Large intestine (tissue), 3 donors: ENCODE data around the gene TENM4. TPM values are rescaled to one million over a fixed set of nuclear protein-coding genes. Genes with fewer than 3 reads are reported as not detected.
"Not testable (repeated sequence)": the region's sequence is repeated elsewhere in the genome, so short reads cannot be mapped to it uniquely, and the experiment has no call there.

Experiments
- DNase-seq, 2 donors: peaks; one replicate each; pipeline versions ENCODE4 v3.0.0 to v3.0.0-alpha.2; 2013
- H3K27ac ChIP-seq: one replicate; pipeline ENCODE4 v1.5.1; 2013; ENCODE audit warnings: low read length
- H3K27me3 ChIP-seq: 2 replicates; pipeline ENCODE4 v1.6.1; 2013; ENCODE audit warnings: low read length; ENCODE audit not compliant: control insufficient read depth, insufficient read depth
- H3K36me3 ChIP-seq: 2 replicates; pipeline ENCODE4 v1.6.1; 2013; ENCODE audit warnings: low read length; ENCODE audit not compliant: control insufficient read depth, insufficient read depth
- H3K4me1 ChIP-seq: one replicate; pipeline ENCODE4 v1.6.1; 2013; ENCODE audit warnings: low read length; ENCODE audit not compliant: control insufficient read depth, insufficient read depth
- H3K4me3 ChIP-seq: one replicate; pipeline ENCODE4 v1.5.1; 2013; ENCODE audit warnings: low read length
- H3K9me3 ChIP-seq: one replicate; pipeline ENCODE4 v1.6.1; 2013; ENCODE audit warnings: mild to moderate bottlenecking, low read depth, low read length, moderate library complexity; ENCODE audit not compliant: control insufficient read depth
- WGBS: methylation state at CpG from one replicate; pipeline ENCODE4 v1.1.5; 2013; ENCODE audit warnings: low lambda C conversion rate; ENCODE audit not compliant: insufficient coverage; 5-methylcytosine and 5-hydroxymethylcytosine counted together
- polyA plus RNA-seq: library from polyadenylated mRNA; unstranded; fragments of 120-200 nt; gene quantifications from one replicate; pipeline ENCODE4 v1.2.1, GENCODE V29; 2013

The TENM4 gene
- polyA plus RNA-seq, 1 donor: 2.1 TPM

DNA sequence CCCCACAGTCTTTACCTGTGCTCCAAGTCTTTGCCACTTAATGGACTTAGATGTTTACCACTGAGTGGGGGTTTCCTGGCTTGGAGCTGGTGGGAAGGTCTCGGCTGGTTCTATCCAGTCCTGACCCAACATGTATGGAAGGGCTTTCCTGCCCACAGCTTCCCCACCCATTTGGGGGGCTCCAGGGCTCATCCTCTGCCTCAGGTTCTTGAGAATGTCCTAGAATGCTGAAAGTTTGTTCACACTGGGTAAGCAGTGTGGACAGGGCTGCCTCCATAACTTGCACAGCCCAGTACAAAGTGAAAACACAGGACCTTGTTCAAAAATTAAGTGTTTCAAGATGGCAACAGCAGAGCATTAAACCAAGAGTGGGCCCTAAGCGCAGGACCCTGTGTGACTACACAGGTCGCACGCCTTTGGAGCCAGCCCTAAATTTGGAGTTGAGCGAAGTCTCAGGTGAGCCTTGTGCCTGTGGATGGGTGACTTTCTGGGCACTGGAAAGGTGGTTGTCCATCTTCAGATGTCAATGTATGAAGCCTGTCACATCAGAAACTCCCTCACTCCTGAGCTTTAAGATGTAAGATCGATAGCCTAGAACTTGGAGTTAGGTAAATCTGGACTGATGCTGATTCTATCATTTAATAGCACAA is 793.4 kb downstream of the TENM4 start:
- Histone ChIP-seq H3K4me3 (no peak overlapping the region), H3K4me1 (no peaks in the 10 kb centered on the region), H3K9me3 (no peaks in the 10 kb centered on the region), H3K27ac (no peak overlapping the region), H3K27me3 (no peaks in the 10 kb centered on the region), H3K36me3 (no peaks in the 10 kb centered on the region)
- DNase-seq: no peak
- whole genome bisulfite sequencing: no CpG with 5 or more reads among the region's 6 CpGs

DNA sequence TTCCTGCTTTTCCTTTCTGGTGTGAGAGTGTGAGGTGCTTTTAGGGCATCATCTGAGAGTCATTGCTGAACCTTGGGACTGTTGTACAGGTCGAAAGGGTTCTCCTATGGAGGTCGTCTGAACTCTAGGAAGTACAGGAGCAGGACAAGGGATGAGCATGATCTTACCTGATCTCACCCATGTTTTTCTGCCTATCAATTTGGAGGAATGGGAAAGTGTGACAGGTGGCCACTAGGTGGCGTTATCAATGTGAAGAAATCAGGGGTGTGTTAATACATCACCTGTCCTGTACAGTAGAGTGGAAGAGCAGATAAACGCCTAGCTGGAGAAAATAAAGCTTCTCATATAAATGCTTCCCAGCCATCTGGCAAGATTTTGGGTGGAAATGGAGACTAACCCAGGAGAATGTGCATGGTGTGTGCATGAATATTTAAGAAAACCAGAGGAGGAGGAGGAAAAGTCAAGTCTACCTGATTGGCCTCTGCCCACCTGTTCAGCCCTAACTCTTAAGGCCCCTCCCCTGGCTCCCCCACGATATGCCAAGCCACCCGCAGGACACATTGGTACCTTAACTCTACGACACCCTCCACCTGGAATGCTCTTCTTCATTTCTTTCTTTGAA is 794.2 kb downstream of the TENM4 start:
- no peaks in the 10 kb centered on the region for H3K27me3 ChIP-seq
- peak; percentile 39 to 43 for DNase-seq
- no peak overlapping the region for H3K27ac ChIP-seq
- H3K9me3 ChIP-seq: no peaks in the 10 kb centered on the region
- no peaks in the 10 kb centered on the region for H3K36me3 ChIP-seq
- WGBS: 86% methylated on average over 1 of the region's 7 CpGs
- no peaks in the 10 kb centered on the region for H3K4me1 ChIP-seq
- H3K4me3 ChIP-seq: no peak overlapping the region

DNA sequence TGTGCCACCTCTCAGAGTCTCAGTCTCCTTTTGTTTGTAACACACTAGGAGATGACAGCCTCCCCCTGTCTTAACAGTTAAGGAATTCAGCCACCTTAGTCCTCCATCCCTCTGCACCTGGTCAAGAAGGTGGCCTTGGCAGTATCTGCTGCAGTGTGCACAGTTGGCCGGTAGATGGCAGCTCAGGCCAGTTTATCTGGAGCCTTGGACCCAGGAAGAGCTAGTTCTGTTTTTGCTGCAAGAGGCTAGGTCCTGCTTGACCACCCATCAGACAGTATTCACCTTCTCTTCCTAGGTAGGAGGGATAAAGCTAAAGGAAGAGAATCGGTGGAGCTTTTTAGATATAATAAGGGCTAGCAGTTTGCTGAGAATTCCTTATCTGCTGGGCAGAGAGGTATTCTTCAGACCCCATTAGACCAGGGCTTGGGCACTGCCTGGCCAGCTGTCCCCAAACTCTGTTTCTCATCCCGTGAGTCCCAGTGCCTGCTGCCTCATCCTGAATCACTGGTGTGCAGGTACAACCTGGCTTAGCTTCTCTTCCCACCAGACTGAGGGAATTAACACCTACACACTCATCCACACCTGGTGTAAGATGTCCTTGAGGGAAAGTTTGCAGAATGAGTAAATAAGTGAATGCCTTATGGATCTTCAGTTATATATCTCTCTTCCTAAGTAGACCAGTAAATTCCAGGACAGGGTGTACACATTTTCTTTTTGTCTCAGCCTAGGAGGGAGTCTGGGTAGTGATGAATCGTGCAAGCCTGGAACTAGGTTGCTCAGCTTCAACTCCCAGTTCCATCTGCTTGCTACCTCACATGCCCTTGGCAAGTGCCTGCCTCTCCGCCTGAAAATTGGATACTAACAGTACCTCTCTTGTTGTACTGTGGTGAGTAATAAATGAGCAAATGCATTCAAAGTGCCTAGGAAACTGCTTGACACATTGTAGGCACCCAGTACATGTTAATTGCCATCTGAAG is 795.3 kb downstream of the TENM4 start:
- Histone ChIP-seq H3K4me3 (no peak overlapping the region), H3K4me1 (no peaks in the 10 kb centered on the region), H3K9me3 (no peaks in the 10 kb centered on the region), H3K27me3 (no peaks in the 10 kb centered on the region), H3K36me3 (no peaks in the 10 kb centered on the region), H3K27ac (no peak overlapping the region)
- DNase-seq: peak; percentile 38 to 47
- WGBS: no CpG with 5 or more reads among the region's 5 CpGs

DNA sequence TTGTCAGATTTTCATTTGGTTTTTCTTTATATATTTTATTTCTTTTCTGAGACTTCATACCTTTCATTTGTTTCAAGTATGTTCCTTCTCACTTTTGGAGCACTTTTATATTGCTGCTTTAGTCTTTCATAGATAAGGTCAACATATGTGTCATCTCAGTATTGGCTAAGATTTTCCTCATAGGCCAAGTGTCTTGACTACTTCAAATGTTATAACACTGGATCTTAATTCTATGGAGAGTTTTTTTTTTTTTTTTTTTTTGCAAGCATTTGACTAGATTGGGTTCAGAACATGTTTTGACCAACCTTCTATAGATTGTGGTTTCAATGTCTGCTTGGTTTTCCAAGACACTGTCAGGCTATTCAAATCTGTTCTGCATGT is 797.2 kb downstream of the TENM4 start:
- DNase-seq: no peak
- no peak overlapping the region for H3K27ac ChIP-seq

DNA sequence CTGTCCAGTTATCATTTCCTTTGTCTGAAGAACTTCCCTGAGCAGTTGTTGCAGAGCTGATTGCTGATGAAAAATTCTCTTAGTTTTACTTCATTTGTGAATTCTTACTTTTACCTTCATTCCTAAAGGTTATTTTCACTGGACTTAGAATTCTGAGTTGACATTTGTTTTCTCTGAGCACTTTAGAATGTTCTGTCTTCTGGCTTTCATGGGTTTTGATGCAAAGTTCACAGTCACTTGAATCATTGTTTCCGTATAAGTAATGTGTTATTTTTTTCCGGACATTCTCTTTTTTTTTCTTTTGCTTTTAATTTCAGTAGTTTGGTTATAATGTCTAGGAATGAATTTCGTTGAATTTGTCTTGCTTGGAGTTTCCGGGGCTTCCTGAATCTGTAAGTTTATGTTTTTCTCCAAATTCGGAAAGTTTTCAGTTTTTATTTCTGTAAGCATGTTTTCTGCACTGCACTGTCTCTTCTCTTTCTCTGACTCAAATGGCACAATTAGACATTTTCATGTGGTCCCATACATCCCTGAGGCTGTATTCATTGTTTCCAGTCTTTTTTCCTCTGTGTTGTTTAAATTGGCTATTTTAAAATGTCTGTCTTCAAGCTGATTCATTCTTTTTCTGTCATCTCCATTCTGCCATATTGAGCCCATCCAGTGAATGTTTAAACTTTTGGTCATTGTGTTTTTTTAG is 797.7 kb downstream of the TENM4 start:
- H3K4me3 ChIP-seq: no peak overlapping the region
- 85% methylated on average over 4 of the region's 5 CpGs for WGBS
- peaks cover 6% of the 10 kb centered on the region for H3K9me3 ChIP-seq
- H3K36me3 ChIP-seq: no peaks in the 10 kb centered on the region
- H3K27ac ChIP-seq: no peak overlapping the region
- no peaks in the 10 kb centered on the region for H3K4me1 ChIP-seq
- no peaks in the 10 kb centered on the region for H3K27me3 ChIP-seq
- DNase-seq: no peak

More for the DNA sequence above, 797.2 kb downstream of the TENM4 start:
- peaks cover 4% of the 10 kb centered on the region for H3K9me3 ChIP-seq
- H3K4me1 ChIP-seq: no peaks in the 10 kb centered on the region
- H3K27me3 ChIP-seq: no peaks in the 10 kb centered on the region
- H3K36me3 ChIP-seq: no peaks in the 10 kb centered on the region
- no peak overlapping the region for H3K4me3 ChIP-seq

DNA sequence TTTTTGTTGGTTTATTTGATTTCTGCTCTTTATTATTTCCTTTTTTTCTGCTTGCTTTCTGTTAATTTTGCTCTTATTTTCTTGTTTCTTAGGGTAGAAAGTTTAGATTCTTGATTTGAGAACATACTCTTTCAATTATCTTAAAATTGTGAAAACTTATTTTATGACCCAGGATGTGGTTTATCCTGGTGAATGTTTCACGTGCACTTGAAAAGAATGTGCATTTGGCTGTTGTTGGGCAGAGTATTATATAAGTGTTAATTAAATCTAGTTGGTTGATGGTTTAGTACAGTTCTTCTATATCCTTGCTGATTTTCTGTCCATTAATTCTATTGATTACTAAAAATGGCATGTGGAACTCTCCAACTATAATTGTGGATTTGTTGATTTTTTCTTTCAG is 799.3 kb downstream of the TENM4 start:
- no peaks in the 10 kb centered on the region for H3K4me1 ChIP-seq
- peaks cover 6% of the 10 kb centered on the region for H3K9me3 ChIP-seq
- no peak overlapping the region for H3K27ac ChIP-seq
- no peaks in the 10 kb centered on the region for H3K36me3 ChIP-seq
- H3K4me3 ChIP-seq: no peak overlapping the region
- 60% methylated on average over 1 of the region's 1 CpG for WGBS
- no peaks in the 10 kb centered on the region for H3K27me3 ChIP-seq
- no peak for DNase-seq

DNA sequence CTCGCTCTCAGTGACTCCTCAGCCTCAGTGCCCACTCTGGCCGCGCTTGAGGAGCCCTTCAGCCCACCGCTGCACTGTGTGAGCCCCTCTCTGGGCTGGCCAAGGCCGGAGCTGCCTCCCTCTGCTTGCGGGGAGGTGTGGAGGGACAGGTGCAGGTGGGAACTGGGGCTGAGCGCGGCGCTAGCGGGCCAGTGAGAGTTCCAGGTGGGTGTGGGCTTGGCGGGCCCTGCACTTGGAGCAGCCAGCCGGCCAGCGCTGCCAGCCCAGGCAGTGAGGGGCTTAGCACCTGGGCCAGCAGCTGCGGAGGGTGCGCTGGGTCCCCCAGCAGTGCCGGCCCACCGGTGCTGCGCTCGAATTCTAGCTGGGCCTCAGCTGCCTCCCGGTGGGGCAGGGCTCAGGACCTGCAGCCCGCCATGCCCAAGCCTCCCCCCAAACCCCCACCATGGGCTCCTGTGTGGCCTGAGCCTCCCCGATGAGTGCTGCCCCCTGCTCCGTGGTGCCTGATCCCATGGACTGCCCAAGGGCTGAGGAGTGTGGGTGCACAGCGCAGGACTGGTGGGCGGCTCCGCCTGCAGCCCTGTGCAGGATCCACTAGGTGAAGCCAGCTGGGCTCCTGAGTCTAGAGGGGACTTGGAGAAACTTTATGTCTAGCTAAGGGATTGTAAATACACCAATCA is 802.0 kb downstream of the TENM4 start:
- Histone ChIP-seq H3K4me3 (no peak overlapping the region), H3K27ac (no peak overlapping the region), H3K27me3 (no peaks in the 10 kb centered on the region), H3K4me1 (no peaks in the 10 kb centered on the region), H3K36me3 (no peaks in the 10 kb centered on the region), H3K9me3 (peaks cover 15% of the 10 kb centered on the region)
- WGBS: no CpG with 5 or more reads among the region's 26 CpGs
- no peak for DNase-seq

DNA sequence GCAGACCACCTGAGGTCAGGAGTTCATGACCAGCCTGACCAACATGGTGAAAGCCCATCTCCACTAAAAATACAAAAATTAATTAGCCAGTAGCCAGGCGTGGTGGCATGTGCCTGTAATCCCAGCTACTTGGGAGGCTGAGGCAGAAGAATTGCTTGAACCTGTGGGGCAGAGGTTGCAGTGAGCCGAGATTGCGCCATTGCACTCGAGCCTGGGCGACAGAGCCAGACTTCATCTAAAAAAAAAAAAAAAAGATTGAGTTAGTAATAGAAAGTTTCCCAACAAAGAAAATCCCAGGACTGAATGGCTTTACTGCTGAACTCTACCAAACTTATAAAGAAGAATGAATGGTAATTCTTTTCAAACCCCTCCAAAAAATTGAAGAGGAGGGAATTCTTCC is 803.3 kb downstream of the TENM4 start:
- not testable (repeated sequence) for H3K36me3 ChIP-seq, H3K4me3 ChIP-seq, H3K27me3 ChIP-seq, DNase-seq, H3K27ac ChIP-seq, H3K4me1 ChIP-seq
- H3K9me3 ChIP-seq: peaks cover 24% of the 10 kb centered on the region
- WGBS: 80% methylated on average over 1 of the region's 5 CpGs

DNA sequence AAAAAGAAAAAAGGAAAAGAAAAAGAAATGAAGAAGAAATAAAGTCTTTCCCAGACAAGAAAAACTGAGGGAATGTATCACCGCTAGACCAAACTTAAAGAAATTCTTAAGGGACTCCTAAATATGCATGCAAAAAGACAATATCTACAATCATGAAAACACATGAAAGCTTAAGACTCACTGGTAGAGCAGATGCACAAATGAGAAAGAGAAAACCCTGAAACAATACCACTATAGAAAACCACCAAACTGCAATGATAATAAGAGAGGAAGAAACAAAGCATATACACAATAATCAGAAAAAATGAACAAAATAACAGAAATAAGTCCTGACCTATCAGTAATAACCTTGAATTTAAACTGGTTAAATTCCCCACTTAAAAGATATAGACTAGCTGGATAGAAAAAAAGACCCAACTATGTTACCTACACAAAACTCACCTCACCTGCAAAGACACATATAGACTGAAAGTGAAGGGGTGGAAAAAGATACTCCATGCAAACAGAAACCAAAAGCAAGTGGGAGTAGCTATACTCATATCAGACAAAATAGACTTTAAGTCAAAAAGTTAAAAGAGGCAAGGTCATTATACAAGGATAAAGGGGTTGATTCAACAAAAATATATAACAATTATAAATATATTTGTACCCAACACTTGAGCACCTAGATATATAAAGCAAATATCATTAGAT is 804.9 kb downstream of the TENM4 start:
- no peaks in the 10 kb centered on the region for H3K27me3 ChIP-seq
- 100% methylated on average over 1 of the region's 1 CpG for WGBS
- DNase-seq: no peak
- no peaks in the 10 kb centered on the region for H3K4me1 ChIP-seq
- H3K27ac ChIP-seq: no peak overlapping the region
- peaks cover 28% of the 10 kb centered on the region for H3K9me3 ChIP-seq
- H3K4me3 ChIP-seq: no peak overlapping the region
- H3K36me3 ChIP-seq: no peaks in the 10 kb centered on the region
